Kidney (tissue), 14 donors: ENCODE data around the gene CRTC1. TPM values are rescaled to one million over a fixed set of nuclear protein-coding genes. Genes with fewer than 3 reads are reported as not detected.
A peak's percentile ranks its signal among the peaks of the same experiment; 100 is the strongest.

Experiments used
- DNase-seq, 5 donors: peaks; one replicate each; pipeline ENCODE4 v3.0.0-alpha.2; 2013 to 2020
- FAIRE-seq: peaks from 2 replicates; lab custom pipeline; 2012; peaks lifted over from hg19 to GRCh38; lab: Jason Lieb, UNC
- H3K27ac ChIP-seq, 2 donors: one replicate each; pipeline ENCODE4 v1.7.0; 2013; ENCODE audit warnings: low read depth in 2 of 2, low read length in 2 of 2, inconsistent platforms in 1 of 2
- H3K27me3 ChIP-seq: one replicate; pipeline ENCODE4 v1.7.1; 2013; ENCODE audit warnings: low read length, inconsistent platforms; ENCODE audit not compliant: control insufficient read depth, insufficient read depth
- H3K36me3 ChIP-seq, 3 donors: one replicate each; pipeline versions ENCODE4 v1.7.0 to v1.7.1; 2013; ENCODE audit warnings: low read length in 3 of 3, control low read depth in 1 of 3, inconsistent platforms in 1 of 3; ENCODE audit not compliant: insufficient read depth in 3 of 3, control insufficient read depth in 2 of 3
- H3K4me1 ChIP-seq, 3 donors: one replicate each; pipeline versions ENCODE4 v1.7.0 to v1.7.1; 2013; ENCODE audit warnings: low read length in 3 of 3, inconsistent platforms in 1 of 3, low read depth in 1 of 3; ENCODE audit not compliant: control insufficient read depth in 2 of 3, insufficient read depth in 2 of 3
- H3K4me3 ChIP-seq, 3 donors: one replicate each; pipeline versions ENCODE4 v1.7.0 to v1.8.1; 2013; ENCODE audit warnings: low read length in 3 of 3, control low read depth in 1 of 3, inconsistent platforms in 1 of 3
- H3K9ac ChIP-seq, 3 donors: one replicate each; pipeline versions ENCODE4 v1.7.0 to v1.7.1; 2013; ENCODE audit warnings: low read length in 3 of 3, control low read depth in 1 of 3, inconsistent platforms in 1 of 3
- H3K9me3 ChIP-seq, 3 donors: one replicate each; pipeline versions ENCODE4 v1.7.0 to v1.7.1; 2013; ENCODE audit warnings: low read length in 3 of 3, control low read depth in 1 of 3, inconsistent platforms in 1 of 3; ENCODE audit not compliant: control insufficient read depth in 2 of 3, insufficient read depth in 1 of 3
- intact Hi-C: fragments of 100-400 bp; cut with DNase I; formaldehyde crosslinking; loops from one replicate; pipeline ENCODE4 v1.11.1; 2022
- polyA plus RNA-seq: library from polyadenylated mRNA; stranded (reverse); fragments of 350-450 nt; fragmentation: Illumina TruSeq; extraction: RNeasy Lipid Tissue Mini Kit (QIAGEN cat#74804); gene quantifications from one replicate; pipeline ENCODE4 v1.2.3, GENCODE V29; 2014; ENCODE audit warnings: low read depth, low replicate concordance; ENCODE audit not compliant: insufficient read depth
- total RNA-seq: library from RNA; stranded (reverse); fragmentation: NEBNext Ultra II Directional; extraction: Animal tissue kit (Norgen Biotek cat#: 25700); gene quantifications from one replicate; pipeline ENCODE4 v1.2.1, GENCODE V29; 2021
- TF ChIP-seq, protein P1 (sequence below): IDR thresholded peaks from 3 replicates; pipeline ENCODE4 v1.5.1; 2012; ENCODE audit warnings: mild to moderate bottlenecking, moderate library complexity, borderline replicate concordance; ENCODE audit not compliant: insufficient read depth; ENCODE audit errors: extremely low read depth
- donor health status: control.
- donor health status: control.
- donor health status: control.
- donor health status: control.
- donor health status: control.
- donor health status: DM: yes; HTN: yes; CAD: no.
- donor health status: Normal renal cell carcinoma (clear cell type).

CRTC1 gene
- total and polyA plus RNA-seq, 2 donors from 2014 or later = 10.9 to 26.8 TPM

DNA sequence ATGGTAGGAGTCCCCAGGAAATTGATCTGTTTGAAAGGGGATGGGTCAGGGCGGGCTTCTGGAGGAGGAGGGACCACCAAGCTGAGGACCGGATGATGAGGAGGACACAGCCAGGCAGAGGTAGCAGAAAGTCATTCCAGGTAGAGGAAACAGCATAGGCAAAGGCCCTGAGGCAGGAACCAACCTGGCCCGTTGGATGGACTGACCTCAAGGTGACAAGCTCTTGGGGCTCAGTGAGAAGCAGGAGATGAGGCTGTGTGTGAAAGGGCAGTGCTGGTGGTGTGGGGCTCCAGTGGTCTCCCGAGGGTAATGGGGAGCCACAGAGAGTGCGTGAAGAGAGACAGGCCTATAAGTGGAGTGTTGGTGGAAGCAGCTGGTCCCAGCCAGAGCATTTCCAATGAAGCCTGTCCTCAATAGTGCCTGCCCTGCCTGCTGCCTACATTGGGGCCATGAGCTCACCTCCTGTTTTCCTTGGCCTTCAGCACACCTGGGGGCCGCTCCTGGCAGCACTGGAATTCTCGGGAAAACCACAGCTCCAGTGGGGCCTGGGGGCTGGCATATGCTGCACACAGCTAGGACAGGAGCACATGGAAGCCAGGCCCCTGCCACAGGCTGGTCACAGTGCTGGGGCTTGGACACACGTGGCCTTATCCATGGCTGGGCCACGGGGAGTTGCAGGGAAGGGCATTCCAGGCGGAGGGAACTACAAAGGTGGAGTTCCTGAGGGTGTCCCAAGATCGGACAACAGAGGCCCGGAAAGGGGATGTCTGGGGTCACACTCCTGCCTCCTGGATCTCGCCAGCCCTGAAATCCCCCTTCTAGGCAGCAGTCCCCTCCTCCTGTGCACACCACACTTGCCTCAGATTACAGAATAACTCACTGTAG is 109.9 kb downstream of the CRTC1 start:
- Histone ChIP-seq H3K27ac (no peak overlapping the region), H3K27me3 (peaks cover 20% of the 10 kb centered on the region), H3K4me1 (peaks cover 0 to 4% (median 0%) of the 10 kb centered on the region in 3 donors), H3K9me3 (no peaks in the 10 kb centered on the region), H3K36me3 (no peaks in the 10 kb centered on the region), H3K9ac (no peak overlapping the region), H3K4me3 (no peak overlapping the region)
- intact Hi-C loops = no loop called here
- no peak for DNase-seq
- TF ChIP-seq, protein P1, sequence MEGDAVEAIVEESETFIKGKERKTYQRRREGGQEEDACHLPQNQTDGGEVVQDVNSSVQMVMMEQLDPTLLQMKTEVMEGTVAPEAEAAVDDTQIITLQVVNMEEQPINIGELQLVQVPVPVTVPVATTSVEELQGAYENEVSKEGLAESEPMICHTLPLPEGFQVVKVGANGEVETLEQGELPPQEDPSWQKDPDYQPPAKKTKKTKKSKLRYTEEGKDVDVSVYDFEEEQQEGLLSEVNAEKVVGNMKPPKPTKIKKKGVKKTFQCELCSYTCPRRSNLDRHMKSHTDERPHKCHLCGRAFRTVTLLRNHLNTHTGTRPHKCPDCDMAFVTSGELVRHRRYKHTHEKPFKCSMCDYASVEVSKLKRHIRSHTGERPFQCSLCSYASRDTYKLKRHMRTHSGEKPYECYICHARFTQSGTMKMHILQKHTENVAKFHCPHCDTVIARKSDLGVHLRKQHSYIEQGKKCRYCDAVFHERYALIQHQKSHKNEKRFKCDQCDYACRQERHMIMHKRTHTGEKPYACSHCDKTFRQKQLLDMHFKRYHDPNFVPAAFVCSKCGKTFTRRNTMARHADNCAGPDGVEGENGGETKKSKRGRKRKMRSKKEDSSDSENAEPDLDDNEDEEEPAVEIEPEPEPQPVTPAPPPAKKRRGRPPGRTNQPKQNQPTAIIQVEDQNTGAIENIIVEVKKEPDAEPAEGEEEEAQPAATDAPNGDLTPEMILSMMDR = no peak
- FAIRE-seq = no peak

DNA sequence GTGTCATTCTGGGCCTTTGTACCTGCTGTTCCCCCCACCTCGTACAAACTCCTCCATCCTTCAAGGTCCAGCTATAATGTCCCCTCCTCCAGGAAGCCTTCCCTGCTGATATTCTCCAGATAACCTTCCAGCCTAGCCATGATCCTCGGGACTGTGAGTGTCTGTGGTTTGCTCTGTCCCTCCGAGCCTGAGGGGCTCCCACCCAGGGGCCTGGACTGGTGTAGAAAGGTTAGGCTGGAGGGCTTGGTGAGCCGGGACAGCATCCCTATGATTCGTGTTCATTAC is 110.5 kb downstream of the CRTC1 start:
- Histone ChIP-seq H3K9ac (no peak overlapping the region), H3K4me3 (no peak overlapping the region), H3K36me3 (no peaks in the 10 kb centered on the region), H3K4me1 (peaks cover 0 to 2% (median 0%) of the 10 kb centered on the region in 3 donors), H3K27me3 (peaks cover 16% of the 10 kb centered on the region), H3K9me3 (no peaks in the 10 kb centered on the region), H3K27ac (no peak overlapping the region)
- TF ChIP-seq, protein P1 = no peak
- DNase-seq (no peak), FAIRE-seq (no peak)
- intact Hi-C loops = no loop called here

DNA sequence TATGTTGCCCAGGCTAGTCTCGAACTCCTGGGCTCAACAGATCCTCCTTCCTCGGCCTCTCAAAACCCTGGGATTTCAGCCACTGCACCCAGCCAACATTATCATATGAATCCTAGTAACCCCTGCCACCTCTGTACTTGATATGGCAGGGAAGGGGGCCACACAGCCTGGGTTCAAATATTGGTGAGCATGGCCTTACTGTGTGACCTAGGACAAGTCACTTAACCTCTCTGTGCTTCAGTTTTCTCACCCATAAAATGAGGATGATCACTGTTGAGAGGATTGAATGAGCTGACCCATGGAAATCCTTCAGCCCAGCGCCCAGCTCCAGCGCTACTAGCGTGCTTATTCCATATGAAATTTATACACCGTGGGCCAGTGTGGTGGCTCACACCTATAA is 111.2 kb downstream of the CRTC1 start:
- FAIRE-seq = no peak
- Histone ChIP-seq H3K27me3 (peaks cover 13% of the 10 kb centered on the region), H3K9me3 (no peaks in the 10 kb centered on the region), H3K27ac (no peak overlapping the region), H3K36me3 (no peaks in the 10 kb centered on the region), H3K9ac (no peak overlapping the region), H3K4me1 (peaks cover 0 to 2% (median 0%) of the 10 kb centered on the region in 3 donors), H3K4me3 (no peak overlapping the region)
- no peak for DNase-seq
- intact Hi-C loops = no loop called here
- TF ChIP-seq, protein P1 = no peak

DNA sequence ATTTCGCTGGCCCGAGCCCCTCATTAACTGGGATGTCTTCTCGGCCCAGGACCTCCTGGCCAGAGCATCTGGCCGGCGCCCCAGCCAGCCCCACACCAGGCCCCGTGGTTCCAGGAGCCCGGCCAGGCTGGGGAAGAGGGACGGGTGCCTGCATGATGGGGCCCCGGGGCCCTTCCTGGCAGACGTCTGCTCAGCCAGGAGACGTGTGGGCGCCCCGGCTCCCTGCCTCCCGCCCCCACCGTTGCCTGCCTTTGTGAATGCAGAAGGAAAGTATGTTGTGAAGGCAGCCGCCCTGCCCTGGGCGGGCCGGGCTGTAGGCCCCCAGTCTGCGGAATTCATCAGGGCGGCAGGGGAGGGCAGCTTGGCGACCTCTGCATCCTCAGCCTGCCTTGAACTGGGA is 112.1 kb downstream of the CRTC1 start:
- no peak overlapping the region for H3K9ac ChIP-seq
- no peaks in the 10 kb centered on the region for H3K9me3 ChIP-seq
- H3K4me3 ChIP-seq = no peak overlapping the region
- no peak overlapping the region for H3K27ac ChIP-seq
- no peaks in the 10 kb centered on the region for H3K4me1 ChIP-seq
- no peaks in the 10 kb centered on the region for H3K36me3 ChIP-seq
- H3K27me3 ChIP-seq = peaks cover 9% of the 10 kb centered on the region
- TF ChIP-seq, protein P1 = no peak
- peak in 1 of 5 donors; percentile 48 for DNase-seq
- intact Hi-C loops = no loop called here
- no peak for FAIRE-seq
